Measurements from ENCODE around the gene RAP1B.

Gene RAP1B

GRCh38 chr12:68612202-68612601 lies 1.5 kb downstream of the RAP1B start:
- DNase-seq (ENCODE audit: low read depth), result no peak

GRCh38 chr12:68612697-68613096 lies 2.0 kb downstream of the RAP1B start:
- DNase-seq (ENCODE audit: low read depth), result no peak

DNA sequence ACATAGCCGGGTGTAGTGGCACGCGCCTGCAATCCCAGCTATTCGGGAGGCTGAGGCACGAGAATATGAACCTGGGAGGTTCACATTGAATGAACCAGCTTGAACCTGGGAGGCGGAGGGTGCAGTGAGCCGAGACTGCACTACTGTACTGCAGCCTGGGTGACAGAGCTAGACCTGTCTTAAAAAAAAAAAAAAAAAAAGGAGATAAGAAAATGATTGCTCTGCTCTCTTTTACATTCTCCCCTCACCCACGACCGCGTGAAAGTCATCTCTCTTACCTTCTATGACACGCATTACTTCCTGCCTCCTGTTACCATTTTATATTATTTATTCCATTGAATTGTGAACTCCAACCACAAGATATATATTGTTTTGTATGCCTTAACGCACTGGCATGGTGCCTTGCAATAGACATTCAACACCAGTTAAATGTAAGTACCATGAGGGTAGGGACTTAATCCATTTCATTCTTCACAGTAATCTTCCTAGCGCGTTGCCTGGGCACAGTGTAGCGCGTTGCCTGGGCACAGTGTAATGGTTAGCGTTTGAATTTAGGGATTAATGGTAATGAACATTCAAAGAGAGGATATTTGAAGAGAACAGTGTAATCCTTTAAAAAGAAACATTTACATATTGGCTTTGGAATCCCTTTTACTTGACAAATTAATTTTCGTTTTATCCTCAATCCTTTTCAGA lies 2.7 kb downstream of the RAP1B start:
- peak; percentile 20 for DNase-seq (ENCODE audit: low read depth)

GRCh38 chr12:68614105-68614679 lies 3.5 kb downstream of the RAP1B start:
- DNase-seq (ENCODE audit: low read depth), result no peak

- no peak for DNase-seq (ENCODE audit: low read depth)
These were observed 4.1 kb downstream of the RAP1B start for GRCh38 chr12:68614769-68615168.

DNA sequence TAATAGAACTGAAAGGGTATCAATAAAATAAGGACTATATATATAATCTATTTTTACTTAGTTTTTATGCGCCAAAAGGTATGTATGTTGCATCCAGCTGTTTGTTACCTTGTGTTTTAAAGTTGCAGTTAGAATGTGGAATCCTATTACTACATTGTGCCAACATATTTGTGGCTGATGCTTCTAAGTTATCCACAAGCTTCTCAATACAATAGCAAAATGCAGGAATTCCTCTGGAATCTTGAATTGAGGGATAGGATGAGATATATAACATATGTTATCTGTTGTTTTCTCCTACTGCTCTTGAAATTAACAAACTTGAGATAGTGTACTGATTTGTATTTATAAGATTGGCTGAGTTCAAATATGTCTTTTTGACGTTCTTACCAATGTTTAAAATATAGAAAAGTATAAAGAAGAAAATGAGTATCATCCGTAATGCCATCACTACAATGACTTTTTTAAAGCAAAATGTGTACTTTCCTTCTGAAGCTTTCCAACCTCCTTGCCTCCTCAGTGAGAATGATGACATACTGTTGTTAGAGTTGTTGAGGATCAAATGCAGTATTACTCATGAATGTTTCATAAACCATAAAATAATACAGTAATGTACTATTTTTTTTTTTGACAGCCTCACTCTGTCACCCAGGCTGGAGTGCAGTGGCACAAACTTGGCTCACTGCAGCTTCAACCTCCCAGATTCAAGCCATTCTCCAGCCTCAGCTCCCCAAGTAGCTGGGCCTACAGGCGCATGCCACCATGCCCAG lies 6.6 kb downstream of the RAP1B start:
- no peak for DNase-seq (ENCODE audit: low read depth)

DNA sequence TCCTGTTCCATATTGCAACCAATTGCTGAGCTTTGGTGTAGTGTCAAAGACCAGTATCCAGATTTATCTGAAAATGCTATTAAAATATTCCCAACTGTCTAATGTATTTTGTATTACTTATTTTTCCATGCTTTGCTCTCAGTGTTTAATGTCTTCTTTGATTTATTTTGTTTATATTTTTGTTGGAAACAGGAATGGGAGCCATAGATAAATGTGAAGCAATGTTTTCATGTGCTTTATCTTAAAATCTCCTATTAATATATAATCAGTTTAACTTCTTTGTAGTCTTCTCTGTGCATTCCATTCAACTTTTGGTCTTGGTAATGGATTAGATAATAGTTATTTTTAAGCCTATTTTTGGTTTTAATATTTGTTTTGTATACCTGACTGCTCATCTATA lies 8.8 kb downstream of the RAP1B start:
- DNase-seq (ENCODE audit: low read depth), result no peak

- no peak for DNase-seq (ENCODE audit: low read depth)
These were observed 10.1 kb downstream of the RAP1B start for GRCh38 chr12:68620519-68621471.

- DNase-seq (ENCODE audit: low read depth), result no peak
These were observed 10.9 kb downstream of the RAP1B start for GRCh38 chr12:68621472-68622081.

DNA sequence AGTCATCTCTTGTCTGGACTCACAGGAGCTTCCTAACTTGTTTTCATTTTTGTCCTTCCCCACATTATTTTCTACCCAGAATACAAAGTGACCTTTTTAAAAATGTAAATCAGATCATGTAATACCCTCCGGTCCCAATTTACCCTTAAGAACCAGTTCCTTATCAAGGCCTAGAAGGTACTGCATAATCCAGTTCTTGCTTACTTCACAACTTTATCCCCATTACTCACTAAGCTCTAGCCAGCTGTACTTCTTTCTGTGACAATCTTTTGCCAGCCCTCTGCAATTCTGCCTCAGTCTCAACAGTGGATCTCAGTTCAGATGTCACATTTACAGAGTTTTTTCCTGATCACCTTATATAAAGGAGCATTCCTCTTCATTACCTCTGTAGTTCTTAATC lies 11.6 kb downstream of the RAP1B start:
- no peak for DNase-seq (ENCODE audit: low read depth)

- no peak for DNase-seq (ENCODE audit: low read depth)
These were observed 12.4 kb downstream of the RAP1B start for GRCh38 chr12:68623059-68623458.

GRCh38 chr12:68623984-68624383 lies 13.3 kb downstream of the RAP1B start:
- no peak for DNase-seq (ENCODE audit: low read depth)

GRCh38 chr12:68624933-68625332 lies 14.2 kb downstream of the RAP1B start:
- no peak for DNase-seq (ENCODE audit: low read depth)

DNA sequence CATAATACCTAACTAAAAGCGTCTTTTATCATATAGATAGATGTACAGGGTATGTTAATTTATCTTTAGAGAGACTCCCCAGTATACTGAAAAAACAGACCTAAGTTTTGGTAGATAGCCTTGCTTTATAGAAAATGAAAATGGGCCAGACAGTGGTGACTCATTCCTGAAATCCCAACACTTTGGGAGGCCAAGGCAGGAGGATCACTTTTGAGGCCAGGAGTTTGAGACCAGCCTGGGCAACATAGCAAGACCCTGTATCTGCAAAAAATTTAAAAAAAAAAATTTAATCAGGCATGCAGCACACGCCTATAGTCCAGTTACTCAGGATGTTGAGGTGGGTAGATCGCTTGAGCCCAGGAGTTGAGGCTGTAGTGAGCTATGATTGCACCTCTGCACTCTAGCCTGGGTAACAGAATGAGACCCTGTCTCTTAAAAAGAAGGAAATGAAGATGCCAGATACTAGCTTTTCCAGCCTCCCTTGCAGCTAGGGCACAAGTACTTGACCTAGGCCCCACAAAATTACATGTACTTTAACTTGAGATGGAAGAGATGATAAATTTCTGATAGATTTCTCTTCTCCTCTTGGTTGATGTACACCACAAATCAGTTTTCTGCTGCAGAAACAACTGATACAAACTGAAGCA lies 17.1 kb downstream of the RAP1B start:
- no peak for DNase-seq (ENCODE audit: low read depth)

DNA sequence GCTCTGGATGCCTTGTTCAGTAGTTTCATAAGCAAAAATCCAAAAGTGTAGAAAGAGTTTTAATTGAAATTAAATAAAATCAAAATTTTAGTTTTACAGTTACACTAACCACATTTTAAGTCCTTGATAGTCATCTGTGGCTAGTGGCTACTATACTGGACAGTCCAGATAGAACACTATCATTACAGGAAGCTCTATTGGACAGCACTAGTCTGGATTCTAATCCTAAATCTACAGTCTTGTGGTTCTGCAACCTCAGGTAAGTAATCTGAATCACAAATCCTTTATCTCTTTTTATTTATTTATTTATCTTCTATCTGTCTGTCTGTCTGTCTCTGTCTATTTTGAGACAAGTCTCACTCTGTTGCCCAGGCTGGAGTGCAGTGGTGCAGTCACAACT lies 18.0 kb downstream of the RAP1B start:
- no peak for DNase-seq (ENCODE audit: low read depth)

DNA sequence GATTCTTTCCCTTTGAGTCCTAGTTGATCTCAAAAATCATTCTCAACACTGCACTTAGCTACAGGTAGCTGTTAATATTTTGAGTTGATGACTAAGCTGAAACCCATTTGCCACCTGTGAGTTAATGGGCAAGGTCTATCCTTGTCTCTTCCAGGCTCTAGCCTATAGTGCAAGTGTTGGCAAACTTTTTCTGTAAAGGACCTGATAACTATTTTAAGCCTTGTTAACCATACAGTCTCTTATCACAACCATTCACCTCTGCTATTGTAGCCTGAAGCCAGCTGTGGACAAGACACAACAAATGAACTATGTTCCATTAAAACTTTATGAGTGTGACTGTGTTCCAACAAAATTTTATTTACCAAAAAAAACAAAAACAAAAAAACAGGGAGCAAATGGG lies 19.4 kb downstream of the RAP1B start:
- DNase-seq (ENCODE audit: low read depth), result no peak

- no peak for DNase-seq (ENCODE audit: low read depth)
These were observed 19.9 kb downstream of the RAP1B start for GRCh38 chr12:68630598-68630997.

DNA sequence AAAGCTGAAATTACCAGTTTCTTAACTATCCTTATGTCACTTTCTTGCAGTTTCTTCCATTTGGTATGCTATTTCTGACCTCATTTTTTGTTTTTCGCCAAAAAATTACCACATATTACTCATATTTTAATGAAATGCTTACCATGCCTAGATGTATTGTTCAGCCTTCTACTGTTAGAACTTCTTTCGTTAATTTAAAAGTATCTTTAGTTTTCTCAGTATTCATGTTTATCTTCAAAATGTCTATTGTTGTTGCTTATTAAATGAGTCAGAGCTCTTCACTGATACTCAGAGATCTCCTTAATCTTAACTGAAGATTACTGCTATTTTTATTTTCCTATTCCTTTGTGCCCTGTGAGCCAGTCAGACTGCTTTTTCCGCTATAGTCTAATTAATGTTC lies 20.5 kb downstream of the RAP1B start:
- DNase-seq (ENCODE audit: low read depth), result no peak

DNA sequence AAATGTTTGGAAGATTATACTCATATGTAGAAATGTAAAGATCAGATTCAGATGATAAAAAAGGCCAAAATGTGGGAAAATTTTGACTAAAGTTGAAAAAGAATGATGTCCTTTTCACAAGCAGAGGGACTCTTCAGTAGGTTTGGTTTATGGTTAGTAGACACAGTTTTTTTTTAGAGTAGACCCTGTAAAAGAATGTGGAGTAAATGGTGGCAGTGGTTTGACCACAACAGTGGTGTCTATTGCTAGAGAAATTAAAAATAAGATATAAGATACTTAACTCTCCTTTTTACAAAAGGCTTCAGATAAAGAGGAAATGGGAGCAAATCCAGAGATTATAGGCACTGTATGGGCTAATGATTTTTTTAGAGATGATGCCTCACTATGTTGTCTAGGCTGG lies 21.8 kb downstream of the RAP1B start:
- no peak for DNase-seq (ENCODE audit: low read depth)

DNA sequence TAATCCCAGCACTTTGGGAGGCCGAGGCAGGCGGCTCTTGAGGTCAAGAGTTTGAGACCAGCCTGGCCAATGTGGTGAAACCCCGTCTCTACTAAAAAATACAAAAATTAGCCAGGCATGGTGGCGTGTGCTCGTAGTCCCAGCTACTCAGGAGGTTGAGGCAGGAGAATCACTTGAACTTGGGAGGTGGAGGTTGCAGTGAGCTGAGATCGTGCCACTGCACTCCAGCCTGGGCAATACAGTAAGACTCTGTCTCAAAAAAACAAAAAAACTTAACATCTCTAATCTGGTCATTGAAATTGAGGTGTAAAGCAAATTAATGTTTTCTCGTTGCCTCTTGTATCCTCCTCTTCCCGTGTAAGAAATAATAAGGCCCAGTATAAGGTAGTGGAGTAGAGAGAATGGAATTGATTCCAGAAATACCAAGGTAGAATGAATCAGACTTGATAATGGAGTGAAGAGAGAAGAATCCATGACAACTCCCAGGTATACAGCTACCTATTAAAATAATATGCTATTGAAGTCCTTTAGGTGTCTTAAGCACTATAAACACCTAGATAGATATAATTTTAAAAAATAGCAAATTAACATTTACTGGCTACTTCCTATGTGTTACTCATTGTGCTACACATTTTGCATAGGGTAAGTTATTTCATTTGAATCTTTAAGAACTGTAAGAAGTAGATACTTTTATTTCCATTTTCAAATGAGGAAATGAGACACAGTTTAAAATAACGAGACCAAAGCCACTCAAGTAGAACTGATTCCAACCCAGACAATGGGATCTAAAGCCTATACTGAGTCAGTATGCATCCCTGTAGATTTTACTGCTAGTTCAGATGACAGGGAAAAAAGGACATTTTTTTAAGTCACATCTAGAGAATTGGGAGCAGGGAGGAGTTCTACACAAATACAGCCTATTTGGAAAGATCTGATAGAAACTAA lies 23.2 kb downstream of the RAP1B start:
- DNase-seq (ENCODE audit: low read depth), result no peak
